WTC11 (cell line): ENCODE measurements around the gene RCN1. TPM values are rescaled to one million over a fixed set of nuclear protein-coding genes. Genes with fewer than 3 reads are reported as not detected.
"Not testable (repeated sequence)": the region's sequence is repeated elsewhere in the genome, so short reads cannot be mapped to it uniquely, and the experiment has no call there.

ENCODE experiments used
- ATAC-seq: fragments of 200-7000 bp; cut with Tn5 transposase; 2 replicates; pipeline ENCODE4 v1.10.0; 2021; ENCODE audit warnings: mild to moderate bottlenecking, moderate library complexity
- CTCF ChIA-PET: fragments of 300-600 bp; sonication (Branson Sonifier 250); formaldehyde crosslinking; loops from one replicate; lab custom pipeline; 2021; ENCODE audit warnings: antibody characterized with exemption; lab: Charles Lee
- POLR2A ChIA-PET: fragments of 350-600 bp; sonication (Branson Sonifier 250); formaldehyde crosslinking; loops from one replicate; lab custom pipeline; 2021; ENCODE audit warnings: antibody characterized with exemption; lab: Charles Lee
- DNase-seq: peaks from one replicate; pipeline ENCODE4 v3.0.0; 2021; ENCODE audit warnings: low spot score
- H3K27ac Mint-ChIP-seq: 2 replicates; pipeline ENCODE4 v1.8.0; 2021; ENCODE audit warnings: mixed read lengths
- H3K27me3 Mint-ChIP-seq: 2 replicates; pipeline ENCODE4 v1.8.0; 2021; ENCODE audit warnings: low read depth, mild to moderate bottlenecking, moderate library complexity, mixed read lengths
- H3K36me3 Mint-ChIP-seq: 2 replicates; pipeline ENCODE4 v1.8.0; 2021; ENCODE audit warnings: mixed read lengths
- H3K4me1 Mint-ChIP-seq: 2 replicates; pipeline ENCODE4 v1.8.0; 2022; ENCODE audit warnings: mixed read lengths
- H3K4me3 Mint-ChIP-seq: 2 replicates; pipeline ENCODE4 v1.8.0; 2021; ENCODE audit warnings: mild to moderate bottlenecking, moderate library complexity, mixed read lengths
- H3K9me3 Mint-ChIP-seq: 2 replicates; pipeline ENCODE4 v1.8.0; 2021; ENCODE audit warnings: mixed read lengths
- ELF4 ChIP-seq: sonication (generic); formaldehyde crosslinking; IDR thresholded peaks from 2 replicates; pipeline ENCODE4 v1.8.1; 2022; ENCODE audit warnings: low read depth, mild to moderate bottlenecking, moderate library complexity, missing genetic modification reagents
- EMX1 ChIP-seq: fragments of 250-450 bp; sonication (Bioruptor Pico); IDR thresholded peaks from 2 replicates; pipeline ENCODE4 v1.8.0; 2021; ENCODE audit warnings: mild to moderate bottlenecking
- ESRRA ChIP-seq: sonication (generic); formaldehyde crosslinking; IDR thresholded peaks from 2 replicates; pipeline ENCODE4 v1.8.1; 2022; ENCODE audit warnings: mild to moderate bottlenecking, missing genetic modification reagents, borderline replicate concordance
- ETV6 ChIP-seq: sonication (generic); formaldehyde crosslinking; IDR thresholded peaks from 2 replicates; pipeline ENCODE4 v1.8.1; 2022; ENCODE audit warnings: mild to moderate bottlenecking, missing genetic modification reagents
- GABPB1 ChIP-seq: sonication (generic); formaldehyde crosslinking; IDR thresholded peaks from 2 replicates; pipeline ENCODE4 v1.8.1; 2023; ENCODE audit warnings: mild to moderate bottlenecking, missing genetic modification reagents
- GRHL2 ChIP-seq: fragments of 250-450 bp; sonication (Bioruptor Pico); IDR thresholded peaks from 2 replicates; pipeline ENCODE4 v1.8.0; 2022; ENCODE audit warnings: mild to moderate bottlenecking, moderate library complexity; ENCODE audit not compliant: insufficient replicate concordance, severe bottlenecking
- IRF2 ChIP-seq: sonication (generic); formaldehyde crosslinking; IDR thresholded peaks from 2 replicates; pipeline ENCODE4 v1.8.0; 2022; ENCODE audit warnings: low read depth, missing genetic modification reagents, borderline replicate concordance
- NR2C2 ChIP-seq: sonication (generic); formaldehyde crosslinking; IDR thresholded peaks from 2 replicates; pipeline ENCODE4 v1.8.0; 2022; ENCODE audit warnings: mild to moderate bottlenecking, missing genetic modification reagents
- SMAD3 ChIP-seq: sonication (generic); formaldehyde crosslinking; IDR thresholded peaks from 2 replicates; pipeline ENCODE4 v1.8.0; 2022; ENCODE audit warnings: missing genetic modification reagents, mild to moderate bottlenecking, borderline replicate concordance
- TCF7 ChIP-seq: sonication (generic); formaldehyde crosslinking; IDR thresholded peaks from 2 replicates; pipeline ENCODE4 v1.8.0; 2022; ENCODE audit warnings: mild to moderate bottlenecking, low read depth, missing genetic modification reagents, moderate library complexity
- TP53 ChIP-seq: sonication (generic); formaldehyde crosslinking; IDR thresholded peaks from 2 replicates; pipeline ENCODE4 v1.8.1; 2023; ENCODE audit warnings: mild to moderate bottlenecking, missing genetic modification reagents
- ZNF232 ChIP-seq: sonication (generic); formaldehyde crosslinking; IDR thresholded peaks from 2 replicates; pipeline ENCODE4 v1.8.0; 2022; ENCODE audit warnings: mild to moderate bottlenecking, missing genetic modification reagents
- ZNF263 ChIP-seq: sonication (generic); formaldehyde crosslinking; IDR thresholded peaks from 2 replicates; pipeline ENCODE4 v1.8.1; 2022; ENCODE audit warnings: low read depth, mild to moderate bottlenecking, moderate library complexity, missing genetic modification reagents
- ZNF317 ChIP-seq: sonication (generic); formaldehyde crosslinking; IDR thresholded peaks from 2 replicates; pipeline ENCODE4 v1.8.1; 2023; ENCODE audit warnings: low read depth, mild to moderate bottlenecking, moderate library complexity, missing genetic modification reagents, borderline replicate concordance
- ZNF416 ChIP-seq: fragments of 250-450 bp; sonication (Bioruptor Pico); IDR thresholded peaks from 2 replicates; pipeline ENCODE4 v1.9.0; 2021; ENCODE audit warnings: mild to moderate bottlenecking, inconsistent platforms
- ZNF423 ChIP-seq: fragments of 250-450 bp; sonication (Bioruptor Pico); IDR thresholded peaks from 2 replicates; pipeline ENCODE4 v2.1.2; 2022; ENCODE audit warnings: mild to moderate bottlenecking, moderate library complexity
- total RNA-seq: library from RNA; stranded (reverse); gene quantifications from 3 replicates; pipeline ENCODE4 v1.2.3, GENCODE V29; 2021
- TF ChIP-seq, protein P1 (sequence below): fragments of 250-450 bp; sonication (Bioruptor Pico); IDR thresholded peaks from 2 replicates; pipeline ENCODE4 v1.9.0; 2021; ENCODE audit warnings: mild to moderate bottlenecking
- TF ChIP-seq, protein P2 (sequence below): sonication (generic); formaldehyde crosslinking; IDR thresholded peaks from 2 replicates; pipeline ENCODE4 v1.8.1; 2023; ENCODE audit warnings: mild to moderate bottlenecking, missing genetic modification reagents
- TF ChIP-seq, protein P3 (sequence below): sonication (generic); formaldehyde crosslinking; conservative IDR thresholded peaks from 2 replicates; pipeline ENCODE4 v1.8.1; 2022; ENCODE audit warnings: mild to moderate bottlenecking, missing genetic modification reagents
- TF ChIP-seq, protein P4 (sequence below): sonication (generic); formaldehyde crosslinking; IDR thresholded peaks from 2 replicates; pipeline ENCODE4 v1.8.1; 2023; ENCODE audit warnings: mild to moderate bottlenecking, missing genetic modification reagents, moderate library complexity
- TF ChIP-seq, protein P5 (sequence below): fragments of 250-450 bp; sonication (Bioruptor Pico); IDR thresholded peaks from 2 replicates; pipeline ENCODE4 v1.8.0; 2021; ENCODE audit warnings: mild to moderate bottlenecking
- TF ChIP-seq, protein P6 (sequence below): sonication (generic); formaldehyde crosslinking; IDR thresholded peaks from 2 replicates; pipeline ENCODE4 v1.8.0; 2023; ENCODE audit warnings: missing genetic modification reagents
- TF ChIP-seq, protein P7 (sequence below): sonication (generic); formaldehyde crosslinking; IDR thresholded peaks from 2 replicates; pipeline ENCODE4 v1.8.1; 2022; ENCODE audit warnings: low read depth, missing genetic modification reagents, borderline replicate concordance

RCN1 gene
- total RNA-seq, 1 experiment from 2014 or later, result 96.2 TPM

DNA sequence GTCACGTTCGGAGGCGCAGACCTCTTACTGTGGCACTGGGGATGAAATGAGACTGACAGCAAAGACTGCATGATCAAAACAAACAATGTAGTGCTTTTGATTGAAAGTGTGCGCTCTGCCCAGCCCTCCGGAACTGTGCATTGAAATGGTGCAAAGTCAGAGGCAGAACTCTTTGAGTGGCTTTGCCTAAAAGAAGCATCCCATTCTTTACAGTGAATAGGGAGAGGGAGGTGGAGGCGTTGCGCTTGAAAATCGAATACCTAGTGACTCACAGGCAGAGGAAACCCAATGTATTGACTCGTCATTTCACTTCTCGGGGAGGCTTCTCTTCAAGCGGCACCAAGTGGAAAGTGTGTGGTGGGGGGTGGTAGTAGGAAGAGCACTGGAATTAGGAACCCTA lies 10.9 kb downstream of the RCN1 start (continued):
- TF ChIP-seq ZNF263 (CRISPR knock-in tag), result no peak

DNA sequence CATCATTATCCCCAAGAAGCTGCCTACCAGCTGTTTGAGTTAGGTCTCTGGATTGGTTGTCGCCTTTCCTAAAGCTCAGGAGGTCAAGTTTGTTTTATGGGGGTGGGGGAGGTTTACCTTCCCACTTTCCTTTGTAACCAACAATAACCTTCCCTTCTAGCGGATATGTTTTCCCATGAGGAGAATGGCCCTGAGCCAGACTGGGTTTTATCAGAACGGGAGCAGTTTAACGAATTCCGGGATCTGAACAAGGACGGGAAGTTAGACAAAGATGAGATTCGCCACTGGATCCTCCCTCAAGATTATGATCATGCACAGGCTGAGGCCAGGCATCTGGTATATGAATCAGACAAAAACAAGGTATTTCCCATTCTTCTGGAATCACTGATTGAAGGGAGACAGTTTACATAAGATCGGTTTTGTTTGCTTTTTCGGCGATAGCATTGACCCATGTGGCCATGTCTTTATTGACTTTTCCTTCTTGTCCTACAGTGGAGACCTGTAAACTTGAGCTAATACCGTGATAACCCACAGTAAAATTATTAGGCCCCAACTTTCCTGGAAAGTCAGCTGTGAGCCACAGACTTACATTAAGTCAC lies 12.3 kb downstream of the RCN1 start:
- peaks cover 62% of the 10 kb centered on the region for H3K36me3 Mint-ChIP-seq
- peak; percentile 21; the same call in 1 of the 2 replicates for TF ChIP-seq GABPB1 (CRISPR knock-in tag)
- H3K27ac Mint-ChIP-seq, POLR2A ChIA-PET, H3K4me1 Mint-ChIP-seq, DNase-seq, ATAC-seq, H3K9me3 Mint-ChIP-seq, H3K27me3 Mint-ChIP-seq, H3K4me3 Mint-ChIP-seq, CTCF ChIA-PET: not testable (repeated sequence)

DNA sequence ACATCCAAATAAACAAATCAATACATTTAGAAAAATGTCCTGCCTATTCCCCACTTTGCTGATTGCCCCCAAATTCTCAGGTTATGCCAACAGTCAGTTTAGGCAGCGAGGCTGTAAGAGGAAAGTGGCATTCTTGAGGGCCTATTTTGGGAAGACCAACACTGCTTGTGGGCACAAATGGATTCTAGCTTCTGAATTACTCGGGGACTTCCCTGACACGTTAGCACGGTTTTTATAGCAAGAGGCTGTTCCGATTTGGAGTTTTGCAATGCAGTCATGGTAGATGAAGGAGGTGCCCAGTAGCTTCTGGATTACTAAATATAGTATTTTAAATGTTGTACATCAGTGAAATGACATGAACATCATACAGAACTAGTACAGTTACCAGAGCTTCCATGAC lies 13.1 kb downstream of the RCN1 start:
- ChIA-PET CTCF (no interaction called here), POLR2A (no interaction called here)
- Mint-ChIP-seq H3K36me3 (peaks cover 55% of the 10 kb centered on the region), H3K27ac (no peak overlapping the region), H3K27me3 (no peaks in the 10 kb centered on the region), H3K4me3 (no peak overlapping the region), H3K9me3 (no peaks in the 10 kb centered on the region), H3K4me1 (no peaks in the 10 kb centered on the region)
- TF ChIP-seq ZNF423 (CRISPR knock-in tag) (no peak), ZNF416 (CRISPR knock-in tag) (no peak), ZNF232 (CRISPR knock-in tag) (no peak), ZNF317 (no peak), NR2C2 (CRISPR knock-in tag) (no peak), TP53 (no peak), IRF2 (no peak), ETV6 (CRISPR knock-in tag) (no peak), EMX1 (CRISPR knock-in tag) (no peak), GRHL2 (no peak)
- TF ChIP-seq, protein P1, sequence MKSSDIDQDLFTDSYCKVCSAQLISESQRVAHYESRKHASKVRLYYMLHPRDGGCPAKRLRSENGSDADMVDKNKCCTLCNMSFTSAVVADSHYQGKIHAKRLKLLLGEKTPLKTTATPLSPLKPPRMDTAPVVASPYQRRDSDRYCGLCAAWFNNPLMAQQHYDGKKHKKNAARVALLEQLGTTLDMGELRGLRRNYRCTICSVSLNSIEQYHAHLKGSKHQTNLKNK (CRISPR knock-in tag), result no peak
- TF ChIP-seq, protein P2, sequence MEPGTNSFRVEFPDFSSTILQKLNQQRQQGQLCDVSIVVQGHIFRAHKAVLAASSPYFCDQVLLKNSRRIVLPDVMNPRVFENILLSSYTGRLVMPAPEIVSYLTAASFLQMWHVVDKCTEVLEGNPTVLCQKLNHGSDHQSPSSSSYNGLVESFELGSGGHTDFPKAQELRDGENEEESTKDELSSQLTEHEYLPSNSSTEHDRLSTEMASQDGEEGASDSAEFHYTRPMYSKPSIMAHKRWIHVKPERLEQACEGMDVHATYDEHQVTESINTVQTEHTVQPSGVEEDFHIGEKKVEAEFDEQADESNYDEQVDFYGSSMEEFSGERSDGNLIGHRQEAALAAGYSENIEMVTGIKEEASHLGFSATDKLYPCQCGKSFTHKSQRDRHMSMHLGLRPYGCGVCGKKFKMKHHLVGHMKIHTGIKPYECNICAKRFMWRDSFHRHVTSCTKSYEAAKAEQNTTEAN (CRISPR knock-in tag), result no peak
- TF ChIP-seq, protein P3, sequence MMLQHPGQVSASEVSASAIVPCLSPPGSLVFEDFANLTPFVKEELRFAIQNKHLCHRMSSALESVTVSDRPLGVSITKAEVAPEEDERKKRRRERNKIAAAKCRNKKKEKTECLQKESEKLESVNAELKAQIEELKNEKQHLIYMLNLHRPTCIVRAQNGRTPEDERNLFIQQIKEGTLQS (CRISPR knock-in tag), result no peak
- TF ChIP-seq, protein P4, sequence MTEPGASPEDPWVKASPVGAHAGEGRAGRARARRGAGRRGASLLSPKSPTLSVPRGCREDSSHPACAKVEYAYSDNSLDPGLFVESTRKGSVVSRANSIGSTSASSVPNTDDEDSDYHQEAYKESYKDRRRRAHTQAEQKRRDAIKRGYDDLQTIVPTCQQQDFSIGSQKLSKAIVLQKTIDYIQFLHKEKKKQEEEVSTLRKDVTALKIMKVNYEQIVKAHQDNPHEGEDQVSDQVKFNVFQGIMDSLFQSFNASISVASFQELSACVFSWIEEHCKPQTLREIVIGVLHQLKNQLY (CRISPR knock-in tag), result no peak
- TF ChIP-seq, protein P5, sequence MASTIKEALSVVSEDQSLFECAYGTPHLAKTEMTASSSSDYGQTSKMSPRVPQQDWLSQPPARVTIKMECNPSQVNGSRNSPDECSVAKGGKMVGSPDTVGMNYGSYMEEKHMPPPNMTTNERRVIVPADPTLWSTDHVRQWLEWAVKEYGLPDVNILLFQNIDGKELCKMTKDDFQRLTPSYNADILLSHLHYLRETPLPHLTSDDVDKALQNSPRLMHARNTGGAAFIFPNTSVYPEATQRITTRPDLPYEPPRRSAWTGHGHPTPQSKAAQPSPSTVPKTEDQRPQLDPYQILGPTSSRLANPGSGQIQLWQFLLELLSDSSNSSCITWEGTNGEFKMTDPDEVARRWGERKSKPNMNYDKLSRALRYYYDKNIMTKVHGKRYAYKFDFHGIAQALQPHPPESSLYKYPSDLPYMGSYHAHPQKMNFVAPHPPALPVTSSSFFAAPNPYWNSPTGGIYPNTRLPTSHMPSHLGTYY (CRISPR knock-in tag), result no peak
- ATAC-seq (no peak), DNase-seq (no peak)

DNA sequence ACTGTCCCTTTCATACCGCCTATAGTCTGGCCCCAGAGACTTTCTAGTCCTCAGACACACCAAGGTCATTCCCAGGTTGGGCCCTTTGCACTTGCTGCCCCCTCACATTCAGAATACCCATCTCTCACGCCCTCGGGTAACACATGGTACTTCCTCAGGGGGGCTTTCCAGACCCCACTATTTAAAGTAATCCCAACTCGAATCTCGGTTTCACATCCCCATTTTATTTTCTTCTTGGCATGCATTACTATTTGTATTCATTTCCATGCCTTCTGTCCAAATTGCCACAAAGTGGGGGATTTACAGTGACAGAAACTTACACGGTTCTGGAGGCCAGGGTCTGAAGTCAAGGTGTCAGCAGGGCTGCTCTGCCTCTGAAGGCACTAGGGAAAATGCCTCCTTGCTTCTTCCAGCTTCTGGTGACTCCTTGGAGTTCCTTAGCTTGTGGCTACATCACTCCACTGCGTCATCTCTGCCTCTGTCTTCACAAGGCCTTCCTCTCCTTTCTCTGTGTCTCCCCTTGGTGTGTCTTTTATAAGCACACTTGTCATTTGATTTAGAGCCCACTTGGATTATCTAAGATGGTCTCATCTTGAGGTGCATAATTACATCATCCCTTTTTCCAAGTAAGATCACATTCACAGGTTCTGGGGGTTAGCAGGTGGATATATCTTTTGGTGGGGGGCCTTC lies 15.1 kb downstream of the RCN1 start:
- POLR2A ChIA-PET, result no interaction called here
- CTCF ChIA-PET, result interaction anchor here (1.0 to 1.1 kb wide), 2 partner anchors 54 to 618 kb away, joined by 3 to 4 read pairs; no protein-coding TSS in a partner anchor
- no peak for ATAC-seq
- TF ChIP-seq GABPB1 (CRISPR knock-in tag) (no peak), ELF4 (CRISPR knock-in tag) (no peak), TCF7 (no peak), SMAD3 (CRISPR knock-in tag) (no peak), EMX1 (CRISPR knock-in tag) (no peak), ZNF232 (CRISPR knock-in tag) (no peak), ESRRA (CRISPR knock-in tag) (no peak), GRHL2 (no peak)
- TF ChIP-seq, protein P6, sequence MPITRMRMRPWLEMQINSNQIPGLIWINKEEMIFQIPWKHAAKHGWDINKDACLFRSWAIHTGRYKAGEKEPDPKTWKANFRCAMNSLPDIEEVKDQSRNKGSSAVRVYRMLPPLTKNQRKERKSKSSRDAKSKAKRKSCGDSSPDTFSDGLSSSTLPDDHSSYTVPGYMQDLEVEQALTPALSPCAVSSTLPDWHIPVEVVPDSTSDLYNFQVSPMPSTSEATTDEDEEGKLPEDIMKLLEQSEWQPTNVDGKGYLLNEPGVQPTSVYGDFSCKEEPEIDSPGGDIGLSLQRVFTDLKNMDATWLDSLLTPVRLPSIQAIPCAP (CRISPR knock-in tag), result no peak
- TF ChIP-seq, protein P7, sequence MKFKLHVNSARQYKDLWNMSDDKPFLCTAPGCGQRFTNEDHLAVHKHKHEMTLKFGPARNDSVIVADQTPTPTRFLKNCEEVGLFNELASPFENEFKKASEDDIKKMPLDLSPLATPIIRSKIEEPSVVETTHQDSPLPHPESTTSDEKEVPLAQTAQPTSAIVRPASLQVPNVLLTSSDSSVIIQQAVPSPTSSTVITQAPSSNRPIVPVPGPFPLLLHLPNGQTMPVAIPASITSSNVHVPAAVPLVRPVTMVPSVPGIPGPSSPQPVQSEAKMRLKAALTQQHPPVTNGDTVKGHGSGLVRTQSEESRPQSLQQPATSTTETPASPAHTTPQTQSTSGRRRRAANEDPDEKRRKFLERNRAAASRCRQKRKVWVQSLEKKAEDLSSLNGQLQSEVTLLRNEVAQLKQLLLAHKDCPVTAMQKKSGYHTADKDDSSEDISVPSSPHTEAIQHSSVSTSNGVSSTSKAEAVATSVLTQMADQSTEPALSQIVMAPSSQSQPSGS, result no peak

More for the DNA sequence above, 15.1 kb downstream of the RCN1 start:
- Mint-ChIP-seq H3K36me3 (peaks cover 35% of the 10 kb centered on the region), H3K9me3 (no peaks in the 10 kb centered on the region), H3K4me1 (peaks cover 3% of the 10 kb centered on the region; the same call in 1 of the 2 replicates), H3K27me3 (no peaks in the 10 kb centered on the region), H3K4me3 (no peak overlapping the region), H3K27ac (no peak overlapping the region)
- DNase-seq, result no peak
